Activated CD4-positive, alpha-beta T cell treated with anti-CD3 and anti-CD28 coated beads, Interleukin-2, amount 10 ng/mL, durations not matched to agents 7 days and 5 days (primary cell): ENCODE results near the gene SH3TC1. TPM values are rescaled to one million over a fixed set of nuclear protein-coding genes. Genes with fewer than 3 reads are reported as not detected.

Experiments
- CTCF ChIA-PET: fragments of 350-600 bp; sonication (Branson Sonifier 250); formaldehyde crosslinking; loops from one replicate; lab custom pipeline; 2021; ENCODE audit warnings: antibody characterized with exemption; lab: Charles Lee
- POLR2A ChIA-PET: fragments of 350-600 bp; sonication (Branson Sonifier 250); formaldehyde crosslinking; loops from one replicate; lab custom pipeline; 2021; ENCODE audit warnings: antibody characterized with exemption; lab: Charles Lee
- DNase-seq: peaks from one replicate; pipeline ENCODE4 v3.0.0-alpha.2; 2020
- H3K27ac Mint-ChIP-seq: one replicate; pipeline ENCODE4 v1.8.0; 2021; ENCODE audit warnings: mild to moderate bottlenecking, moderate library complexity, mixed read lengths
- H3K27me3 Mint-ChIP-seq: one replicate; pipeline ENCODE4 v1.8.0; 2021; ENCODE audit warnings: mixed read lengths
- H3K36me3 Mint-ChIP-seq: one replicate; pipeline ENCODE4 v1.8.0; 2021; ENCODE audit warnings: low read depth, mixed read lengths
- H3K4me1 Mint-ChIP-seq: one replicate; pipeline ENCODE4 v1.8.0; 2021; ENCODE audit warnings: mixed read lengths
- H3K4me3 Mint-ChIP-seq: one replicate; pipeline ENCODE4 v1.8.0; 2021; ENCODE audit warnings: mild to moderate bottlenecking, moderate library complexity, mixed read lengths
- H3K9me3 Mint-ChIP-seq: one replicate; pipeline ENCODE4 v1.8.0; 2021; ENCODE audit warnings: mixed read lengths
- total RNA-seq, 2 experiments: library from RNA; stranded (reverse); gene quantifications; one replicate each; pipeline ENCODE4 v1.2.3, GENCODE V29; 2021

The SH3TC1 gene
- total RNA-seq, 2 experiments from 2014 or later: 8.2 to 10.8 TPM

GRCh38 chr4:8242782-8243560 lies 43.9 kb downstream of the SH3TC1 start:
- Mint-ChIP-seq H3K36me3 (no peaks in the 10 kb centered on the region), H3K9me3 (no peaks in the 10 kb centered on the region), H3K4me1 (no peaks in the 10 kb centered on the region), H3K27ac (no peak overlapping the region), H3K27me3 (no peaks in the 10 kb centered on the region), H3K4me3 (no peak overlapping the region)
- DNase-seq: no peak
- ChIA-PET CTCF (interaction anchor here (0.9 to 1.6 kb wide), 11 partner anchors 10 to 233 kb away, joined by 3 to 7 read pairs (median 3); partner anchors contain the start of gene SH3TC1), POLR2A (no interaction called here)

GRCh38 chr4:8244001-8244757 lies 45.1 kb downstream of the SH3TC1 start:
- Mint-ChIP-seq H3K27ac (no peak overlapping the region), H3K4me3 (no peak overlapping the region), H3K36me3 (no peaks in the 10 kb centered on the region), H3K9me3 (no peaks in the 10 kb centered on the region), H3K4me1 (no peaks in the 10 kb centered on the region), H3K27me3 (no peaks in the 10 kb centered on the region)
- CTCF ChIA-PET: no interaction called here
- DNase-seq: no peak
- POLR2A ChIA-PET: no interaction called here

GRCh38 chr4:8244931-8245460 lies 45.9 kb downstream of the SH3TC1 start:
- Mint-ChIP-seq H3K27ac (no peak overlapping the region), H3K4me3 (no peak overlapping the region), H3K9me3 (no peaks in the 10 kb centered on the region), H3K36me3 (no peaks in the 10 kb centered on the region), H3K4me1 (no peaks in the 10 kb centered on the region), H3K27me3 (no peaks in the 10 kb centered on the region)
- ChIA-PET CTCF (interaction anchor here (0.8 to 1.2 kb wide), 3 partner anchors 9 to 68 kb away, joined by 3 to 5 read pairs (median 3); no protein-coding TSS in a partner anchor), POLR2A (no interaction called here)
- no peak for DNase-seq

- Mint-ChIP-seq H3K27me3 (no peaks in the 10 kb centered on the region), H3K36me3 (no peaks in the 10 kb centered on the region), H3K4me1 (no peaks in the 10 kb centered on the region), H3K27ac (no peak overlapping the region), H3K9me3 (no peaks in the 10 kb centered on the region), H3K4me3 (no peak overlapping the region)
- ChIA-PET CTCF (interaction anchor here (0.8 to 1.2 kb wide), 3 partner anchors 10 to 69 kb away, joined by 3 to 5 read pairs (median 3); no protein-coding TSS in a partner anchor), POLR2A (no interaction called here)
- DNase-seq: no peak
Observed at GRCh38 chr4:8245884-8246833, 47.1 kb downstream of the SH3TC1 start.

GRCh38 chr4:8247047-8247930 lies 48.2 kb downstream of the SH3TC1 start:
- DNase-seq: no peak
- Mint-ChIP-seq H3K4me3 (no peak overlapping the region), H3K36me3 (no peaks in the 10 kb centered on the region), H3K27me3 (no peaks in the 10 kb centered on the region), H3K27ac (no peak overlapping the region), H3K9me3 (no peaks in the 10 kb centered on the region), H3K4me1 (no peaks in the 10 kb centered on the region)
- ChIA-PET CTCF (no interaction called here), POLR2A (no interaction called here)

GRCh38 chr4:8248091-8248490 lies 49.0 kb downstream of the SH3TC1 start:
- Mint-ChIP-seq H3K36me3 (no peaks in the 10 kb centered on the region), H3K4me1 (no peaks in the 10 kb centered on the region), H3K27me3 (no peaks in the 10 kb centered on the region), H3K9me3 (no peaks in the 10 kb centered on the region), H3K27ac (no peak overlapping the region), H3K4me3 (no peak overlapping the region)
- POLR2A ChIA-PET: no interaction called here
- CTCF ChIA-PET: no interaction called here
- no peak for DNase-seq

- POLR2A ChIA-PET: no interaction called here
- H3K36me3 Mint-ChIP-seq: no peaks in the 10 kb centered on the region
- CTCF ChIA-PET: interaction anchor here (0.7 kb wide), 1 partner anchor 166 kb away, joined by 3 read pairs; no protein-coding TSS in a partner anchor
- DNase-seq: no peak
- H3K4me1 Mint-ChIP-seq: no peaks in the 10 kb centered on the region
- no peaks in the 10 kb centered on the region for H3K9me3 Mint-ChIP-seq
- H3K27ac Mint-ChIP-seq: no peak overlapping the region
- no peaks in the 10 kb centered on the region for H3K27me3 Mint-ChIP-seq
- H3K4me3 Mint-ChIP-seq: no peak overlapping the region
Observed at GRCh38 chr4:8250227-8250626, 51.1 kb downstream of the SH3TC1 start.

GRCh38 chr4:8250637-8251036 lies 51.5 kb downstream of the SH3TC1 start:
- no peaks in the 10 kb centered on the region for H3K9me3 Mint-ChIP-seq
- no peak overlapping the region for H3K4me3 Mint-ChIP-seq
- CTCF ChIA-PET: interaction anchor here (0.7 kb wide), 1 partner anchor 166 kb away, joined by 3 read pairs; no protein-coding TSS in a partner anchor
- H3K36me3 Mint-ChIP-seq: no peaks in the 10 kb centered on the region
- no peak overlapping the region for H3K27ac Mint-ChIP-seq
- H3K27me3 Mint-ChIP-seq: no peaks in the 10 kb centered on the region
- H3K4me1 Mint-ChIP-seq: no peaks in the 10 kb centered on the region
- POLR2A ChIA-PET: no interaction called here
- DNase-seq: no peak

GRCh38 chr4:8251110-8251883 lies 52.2 kb downstream of the SH3TC1 start:
- H3K4me3 Mint-ChIP-seq: no peak overlapping the region
- DNase-seq: no peak
- H3K27me3 Mint-ChIP-seq: no peaks in the 10 kb centered on the region
- CTCF ChIA-PET: interaction anchor here (0.6 kb wide), 1 partner anchor 221 kb away, joined by 3 read pairs; no protein-coding TSS in a partner anchor
- no peaks in the 10 kb centered on the region for H3K36me3 Mint-ChIP-seq
- POLR2A ChIA-PET: no interaction called here
- H3K9me3 Mint-ChIP-seq: no peaks in the 10 kb centered on the region
- no peak overlapping the region for H3K27ac Mint-ChIP-seq
- H3K4me1 Mint-ChIP-seq: no peaks in the 10 kb centered on the region

GRCh38 chr4:8252301-8253173 lies 53.4 kb downstream of the SH3TC1 start:
- Mint-ChIP-seq H3K4me1 (no peaks in the 10 kb centered on the region), H3K27ac (no peak overlapping the region), H3K9me3 (no peaks in the 10 kb centered on the region), H3K27me3 (no peaks in the 10 kb centered on the region), H3K36me3 (no peaks in the 10 kb centered on the region), H3K4me3 (no peak overlapping the region)
- no peak for DNase-seq
- ChIA-PET CTCF (interaction anchor here (0.6 to 1.1 kb wide), 2 partner anchors 15 to 220 kb away, joined by 3 read pairs; no protein-coding TSS in a partner anchor), POLR2A (no interaction called here)
